IMR-90 (cell line): ENCODE data around the gene PRDX4. TPM values are rescaled to one million over a fixed set of nuclear protein-coding genes. Genes with fewer than 3 reads are reported as not detected.
A peak's percentile ranks its signal among the peaks of the same experiment; 100 is the strongest.

ENCODE experiments used
- ATAC-seq: fragments of 200-7000 bp; cut with Tn5 transposase; 2 replicates; pipeline ENCODE4 v1.9.1; 2020; ENCODE audit warnings: low read depth, mild to moderate bottlenecking, moderate library complexity
- BruUV-seq: library from RNA; stranded (reverse); fragments of 400-500 nt; replicated peaks from 2 replicates; lab custom pipeline; 2021; lab: Mats Ljungman, UMichigan
- CTCF ChIA-PET: fragments of 300-600 bp; formaldehyde crosslinking; extraction: SDS; loops from one replicate; lab custom pipeline; 2021; ENCODE audit warnings: antibody characterized with exemption; lab: Yijun Ruan, JAX
- POLR2A ChIA-PET: fragments of 300-600 bp; sonication (Branson Sonifier 250); formaldehyde crosslinking; loops from one replicate; lab custom pipeline; 2022; ENCODE audit warnings: antibody characterized with exemption; ENCODE audit not compliant: unreplicated experiment; lab: Charles Lee
- DNase-seq: peaks from one replicate; pipeline ENCODE4 v3.0.0; 2013
- H2AFZ ChIP-seq: replicated peaks from 2 replicates; pipeline ENCODE3; 2013; ENCODE audit warnings: low read length, mild to moderate bottlenecking; ENCODE audit not compliant: poor library complexity
- H2AK5ac ChIP-seq: 2 replicates; pipeline ENCODE4 v1.6.1; 2013; ENCODE audit warnings: low read depth, low read length, inconsistent platforms
- H2AK9ac ChIP-seq: replicated peaks from 2 replicates; pipeline ENCODE3; 2013; ENCODE audit warnings: mild to moderate bottlenecking, low read depth, low read length, moderate library complexity; ENCODE audit not compliant: poor library complexity
- H2BK120ac ChIP-seq: 2 replicates; pipeline ENCODE4 v1.6.1; 2013; ENCODE audit warnings: low read depth, low read length, inconsistent platforms
- H2BK15ac ChIP-seq: 3 replicates; pipeline ENCODE4 v1.6.1; 2013; ENCODE audit warnings: low read depth, low read length, inconsistent platforms
- H2BK20ac ChIP-seq: 2 replicates; pipeline ENCODE4 v1.6.1; 2013; ENCODE audit warnings: low read depth, mild to moderate bottlenecking, inconsistent platforms, low read length, moderate library complexity
- H2BK5ac ChIP-seq: 2 replicates; pipeline ENCODE4 v1.6.1; 2013; ENCODE audit warnings: mild to moderate bottlenecking, low read depth, low read length, inconsistent platforms; ENCODE audit not compliant: poor library complexity, severe bottlenecking
- H3K14ac ChIP-seq: replicated peaks from 2 replicates; pipeline ENCODE4 v1.6.1; 2013; ENCODE audit warnings: low read depth, low read length, inconsistent platforms
- H3K18ac ChIP-seq: 2 replicates; pipeline ENCODE4 v1.6.1; 2013; ENCODE audit warnings: low read depth, low read length, control low read depth
- H3K23ac ChIP-seq: 2 replicates; pipeline ENCODE4 v1.6.1; 2013; ENCODE audit warnings: low read depth, low read length, inconsistent platforms
- H3K27ac ChIP-seq: 2 replicates; pipeline ENCODE4 v1.5.1; 2013; ENCODE audit warnings: mild to moderate bottlenecking, control low read depth, low read length; ENCODE audit not compliant: insufficient read depth
- H3K27me3 ChIP-seq: 2 replicates; pipeline ENCODE4 v1.6.1; 2013; ENCODE audit warnings: low read length; ENCODE audit not compliant: control insufficient read depth, insufficient read depth
- H3K36me3 ChIP-seq: 2 replicates; pipeline ENCODE4 v1.6.1; 2013; ENCODE audit warnings: low read length, mixed read lengths; ENCODE audit not compliant: control insufficient read depth, insufficient read depth
- H3K4ac ChIP-seq: 2 replicates; pipeline ENCODE4 v1.6.1; 2013; ENCODE audit warnings: low read depth, low read length, inconsistent platforms
- H3K4me1 ChIP-seq: 2 replicates; pipeline ENCODE4 v1.6.1; 2013; ENCODE audit warnings: low read length, mixed read lengths; ENCODE audit not compliant: control insufficient read depth, insufficient read depth
- H3K4me2 ChIP-seq: 2 replicates; pipeline ENCODE4 v1.6.1; 2013; ENCODE audit warnings: low read depth, mild to moderate bottlenecking, control low read depth, low read length, moderate library complexity
- H3K4me3 ChIP-seq: 2 replicates; pipeline ENCODE4 v1.5.1; 2013; ENCODE audit warnings: low read depth, mild to moderate bottlenecking, control low read depth, low read length, moderate library complexity; ENCODE audit not compliant: insufficient read depth
- H3K56ac ChIP-seq: 2 replicates; pipeline ENCODE4 v1.6.1; 2013; ENCODE audit warnings: low read length, inconsistent platforms; ENCODE audit not compliant: insufficient read depth; ENCODE audit errors: extremely low read depth
- H3K79me1 ChIP-seq, 2 experiments: 2 replicates each; pipeline ENCODE4 v1.6.1; 2013; ENCODE audit warnings: low read length in 2 of 2, inconsistent platforms in 1 of 2, low read depth in 1 of 2
- H3K9ac ChIP-seq: 2 replicates; pipeline ENCODE4 v1.6.1; 2013; ENCODE audit warnings: low read depth, low read length, control low read depth
- H3K9me1 ChIP-seq: 2 replicates; pipeline ENCODE4 v1.6.1; 2013; ENCODE audit warnings: low read length, inconsistent platforms; ENCODE audit not compliant: insufficient read depth
- H3K9me3 ChIP-seq: 2 replicates; pipeline ENCODE4 v1.6.1; 2013; ENCODE audit warnings: low read length; ENCODE audit not compliant: control insufficient read depth, insufficient read depth
- H4K20me1 ChIP-seq: 2 replicates; pipeline ENCODE4 v1.6.1; 2013; ENCODE audit warnings: low read length, inconsistent platforms; ENCODE audit not compliant: insufficient read depth
- H4K5ac ChIP-seq: 2 replicates; pipeline ENCODE4 v1.6.1; 2013; ENCODE audit warnings: mild to moderate bottlenecking, low read depth, low read length, control low read depth
- H4K8ac ChIP-seq, 2 experiments: 2 replicates each; pipeline ENCODE4 v1.6.1; 2013; ENCODE audit warnings: low read depth in 2 of 2, low read length in 2 of 2, control low read depth in 1 of 2, inconsistent platforms in 1 of 2
- H4K91ac ChIP-seq: 2 replicates; pipeline ENCODE4 v1.6.1; 2013; ENCODE audit warnings: low read depth, low read length, inconsistent platforms; ENCODE audit not compliant: insufficient read depth
- FOS ChIP-seq: fragments of 150-350 bp; IDR thresholded peaks from 2 replicates; pipeline ENCODE4 v1.6.1; 2016; ENCODE audit warnings: low read depth, low read length
- SMC3 ChIP-seq: fragments of 150-350 bp; IDR thresholded peaks from 2 replicates; pipeline ENCODE4 v1.6.1; 2016; ENCODE audit warnings: low read depth, mild to moderate bottlenecking, antibody characterized with exemption, low read length, moderate library complexity
- WGBS, 2 experiments: methylation state at CpG; one replicate each; pipeline versions ENCODE4 v1.1.5 to v1.1.7; 2013; ENCODE audit warnings: missing lambda C conversion rate in 2 of 2; ENCODE audit not compliant: insufficient read length in 1 of 2; ENCODE audit errors: extremely low coverage in 2 of 2; 5-methylcytosine and 5-hydroxymethylcytosine counted together
- dilution Hi-C: fragments of 300-500 bp; cut with HindIII; formaldehyde crosslinking; loops from one replicate; pipeline ENCODE4 v1.14.3; 2018; ENCODE audit warnings: low sequenced_read_pairs; ENCODE audit not compliant: unreplicated experiment
- in situ Hi-C: fragments of 300-500 bp; cut with MboI; formaldehyde crosslinking; loops from 3 replicates; pipeline ENCODE4 v1.14.3; 2019; ENCODE audit warnings: low sequenced_read_pairs, inconsistent platforms, mixed read lengths
- intact Hi-C: fragments of 100-400 bp; cut with micrococcal nuclease; formaldehyde crosslinking; loops from 2 replicates; pipeline ENCODE4 v1.10.0; 2022
- polyA plus RNA-seq, 3 experiments: library from polyadenylated mRNA; depleted of rRNA; stranded (reverse); fragments of >200 nt; gene quantifications; 2 replicates each; pipeline ENCODE4 v1.2.3, GENCODE V29; 2012; ENCODE audit warnings: low replicate concordance in 1 of 3
- total RNA-seq: library from RNA; depleted of rRNA; stranded (reverse); fragments of >200 nt; gene quantifications from 2 replicates; pipeline ENCODE4 v1.2.3, GENCODE V29; 2012
- TF ChIP-seq, protein P1 (sequence below): conservative IDR thresholded peaks from 2 replicates; pipeline ENCODE4 v1.5.1; 2012; ENCODE audit warnings: mild to moderate bottlenecking, low read depth, low read length, improper control_type of control experiment

The PRDX4 gene
- total and polyA plus RNA-seq, 2 of the 4 experiments (the other 2 are of a cell fraction), result 194 to 226 TPM

DNA sequence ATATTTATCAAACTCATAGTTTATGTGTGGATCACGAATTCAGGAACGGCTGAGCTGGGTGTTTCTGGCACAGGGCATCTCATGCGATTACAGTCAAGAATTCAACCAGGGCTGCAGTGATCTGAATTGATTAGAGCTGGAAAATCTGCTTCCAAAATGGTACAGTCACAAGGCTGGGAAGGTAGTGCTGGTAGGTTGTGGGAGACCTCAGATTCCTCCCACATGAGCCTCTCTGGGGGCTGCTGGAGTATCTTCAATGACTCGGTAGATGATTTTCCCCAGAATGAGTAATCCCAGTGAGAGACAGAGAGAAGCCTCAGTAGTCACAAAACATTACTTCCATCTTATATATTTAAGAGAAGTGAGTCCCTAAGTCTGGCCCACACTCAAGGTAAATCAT lies 36.2 kb upstream of the PRDX4 start:
- intact Hi-C loops, result no loop called here
- Histone ChIP-seq H3K9me1 (no peaks in the 10 kb centered on the region), H4K5ac (no peak overlapping the region), H3K56ac (no peak overlapping the region), H2AFZ (no peak overlapping the region), H3K36me3 (no peaks in the 10 kb centered on the region), H3K18ac (no peak overlapping the region), H3K4ac (no peak overlapping the region), H2BK15ac (no peak overlapping the region), H3K23ac (no peak overlapping the region), H2AK9ac (no peak overlapping the region), H3K4me2 (no peak overlapping the region), H3K27ac (no peak overlapping the region), H3K4me3 (no peak overlapping the region), H3K14ac (no peak overlapping the region), H3K4me1 (no peaks in the 10 kb centered on the region), H2BK20ac (no peak overlapping the region), H2AK5ac (no peak overlapping the region), H3K79me1 (no peaks in the 10 kb centered on the region), H3K9me3 (no peaks in the 10 kb centered on the region), H4K20me1 (no peaks in the 10 kb centered on the region), H3K27me3 (peaks cover 2% of the 10 kb centered on the region; the same call in 1 of the 2 replicates), H4K91ac (no peak overlapping the region), H3K9ac (no peak overlapping the region), H2BK5ac (no peak overlapping the region), H2BK120ac (no peak overlapping the region), H4K8ac (no peak overlapping the region)
- BruUV-seq, result no TSS peak
- no peak for TF ChIP-seq FOS
- TF ChIP-seq, protein P1, sequence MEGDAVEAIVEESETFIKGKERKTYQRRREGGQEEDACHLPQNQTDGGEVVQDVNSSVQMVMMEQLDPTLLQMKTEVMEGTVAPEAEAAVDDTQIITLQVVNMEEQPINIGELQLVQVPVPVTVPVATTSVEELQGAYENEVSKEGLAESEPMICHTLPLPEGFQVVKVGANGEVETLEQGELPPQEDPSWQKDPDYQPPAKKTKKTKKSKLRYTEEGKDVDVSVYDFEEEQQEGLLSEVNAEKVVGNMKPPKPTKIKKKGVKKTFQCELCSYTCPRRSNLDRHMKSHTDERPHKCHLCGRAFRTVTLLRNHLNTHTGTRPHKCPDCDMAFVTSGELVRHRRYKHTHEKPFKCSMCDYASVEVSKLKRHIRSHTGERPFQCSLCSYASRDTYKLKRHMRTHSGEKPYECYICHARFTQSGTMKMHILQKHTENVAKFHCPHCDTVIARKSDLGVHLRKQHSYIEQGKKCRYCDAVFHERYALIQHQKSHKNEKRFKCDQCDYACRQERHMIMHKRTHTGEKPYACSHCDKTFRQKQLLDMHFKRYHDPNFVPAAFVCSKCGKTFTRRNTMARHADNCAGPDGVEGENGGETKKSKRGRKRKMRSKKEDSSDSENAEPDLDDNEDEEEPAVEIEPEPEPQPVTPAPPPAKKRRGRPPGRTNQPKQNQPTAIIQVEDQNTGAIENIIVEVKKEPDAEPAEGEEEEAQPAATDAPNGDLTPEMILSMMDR, result no peak
- TF ChIP-seq SMC3, result no peak
- dilution Hi-C loops, result no loop called here
- ChIA-PET POLR2A (no interaction called here), CTCF (no interaction called here)
- WGBS, 2 experiments, result no CpG with 5 or more reads among the region's 4 CpGs
- peak; percentile 20 for DNase-seq
- no peak for ATAC-seq
- in situ Hi-C loops, result no loop called here
